CD4-positive, alpha-beta T cell (primary cell): Measurements from ENCODE around the gene DPP8. TPM values are rescaled to one million over a fixed set of nuclear protein-coding genes. Genes with fewer than 3 reads are reported as not detected.

Experiments used
- ATAC-seq: fragments of 200-7000 bp; cut with Tn5 transposase; one replicate; pipeline ENCODE4 v1.10.0; 2022; ENCODE audit warnings: mild to moderate bottlenecking; ENCODE audit not compliant: poor library complexity
- CTCF ChIA-PET: fragments of 350-600 bp; sonication (Branson Sonifier 250); formaldehyde crosslinking; loops from one replicate; lab custom pipeline; 2021; ENCODE audit warnings: antibody characterized with exemption, inconsistent platforms; lab: Charles Lee
- POLR2A ChIA-PET: fragments of 350-600 bp; sonication (Branson Sonifier 250); formaldehyde crosslinking; loops from one replicate; lab custom pipeline; 2021; ENCODE audit warnings: antibody characterized with exemption, inconsistent platforms; lab: Charles Lee
- DNase-seq, 14 experiments: peaks; one replicate each; pipeline ENCODE4 v3.0.0-alpha.2; 2013 to 2020; ENCODE audit warnings: mixed read lengths in 2 of 14
- H3K27ac ChIP-seq, 2 donors: one replicate each; pipeline versions ENCODE4 v1.5.1 to v1.7.0; 2013; ENCODE audit warnings: low read length in 2 of 2, low read depth in 1 of 2, mild to moderate bottlenecking in 1 of 2
- H3K27me3 ChIP-seq, 2 experiments: 1 replicate in 1 of 2; 2 replicates in 1 of 2; pipeline versions ENCODE4 v1.6.1 to v1.7.0; 2013; ENCODE audit warnings: low read length in 2 of 2, control low read depth in 1 of 2, mild to moderate bottlenecking in 1 of 2, moderate library complexity in 1 of 2; ENCODE audit not compliant: insufficient read depth in 2 of 2, control insufficient read depth in 1 of 2
- H3K36me3 ChIP-seq: one replicate; pipeline ENCODE4 v1.6.1; 2013; ENCODE audit warnings: low read length, control low read depth; ENCODE audit not compliant: insufficient read depth
- H3K4me1 ChIP-seq: one replicate; pipeline ENCODE4 v1.6.1; 2013; ENCODE audit warnings: low read length, control low read depth; ENCODE audit not compliant: insufficient read depth
- H3K4me3 ChIP-seq: one replicate; pipeline ENCODE4 v1.5.1; 2013; ENCODE audit warnings: mild to moderate bottlenecking, low read length, moderate library complexity
- H3K9me3 ChIP-seq, 2 experiments: 1 replicate in 1 of 2; 2 replicates in 1 of 2; pipeline versions ENCODE4 v1.6.1 to v1.7.0; 2013; ENCODE audit warnings: low read length in 2 of 2, mild to moderate bottlenecking in 2 of 2, control low read depth in 1 of 2, moderate library complexity in 1 of 2; ENCODE audit not compliant: control insufficient read depth in 1 of 2, insufficient read depth in 1 of 2
- H3K27ac Mint-ChIP-seq: one replicate; pipeline ENCODE4 v1.8.0; 2020; ENCODE audit warnings: mixed read lengths
- H3K27me3 Mint-ChIP-seq: one replicate; pipeline ENCODE4 v1.8.0; 2021; ENCODE audit warnings: mixed read lengths
- H3K36me3 Mint-ChIP-seq: one replicate; pipeline ENCODE4 v1.8.0; 2021; ENCODE audit warnings: low read depth, mixed read lengths
- H3K4me1 Mint-ChIP-seq: one replicate; pipeline ENCODE4 v1.8.0; 2021; ENCODE audit warnings: low read depth, mixed read lengths
- H3K4me3 Mint-ChIP-seq: one replicate; pipeline ENCODE4 v1.8.0; 2020; ENCODE audit warnings: mild to moderate bottlenecking, mixed read lengths
- H3K9me3 Mint-ChIP-seq: one replicate; pipeline ENCODE4 v1.8.0; 2020; ENCODE audit warnings: mixed read lengths
- CTCF ChIP-seq: fragments of 200-600 bp; IDR thresholded peaks from one replicate; pipeline ENCODE4 v1.8.0; 2022; ENCODE audit warnings: antibody characterized with exemption, mild to moderate bottlenecking
- intact Hi-C, 2 experiments: fragments of 100-400 bp; cut with DNase I in 1 of 2; cut with micrococcal nuclease in 1 of 2; formaldehyde crosslinking; loops; one replicate each; pipeline versions ENCODE4 v1.15.1 to v1.9.0; 2023 to 2025; cut with DNase I, micrococcal nuclease
- total RNA-seq, 174 experiments: library from RNA in 2 of 174; stranded (reverse) in 2 of 174; gene quantifications; one replicate each; pipeline ENCODE4 v1.2.3 and lab custom pipeline; 2021 to 2026

DPP8 gene
- total RNA-seq, 2 experiments from 2014 or later: 41.2 to 45.4 TPM

- intact Hi-C loops: no loop called here
- H3K27me3 Mint-ChIP-seq: peaks cover 39% of the 10 kb centered on the region
- POLR2A ChIA-PET: interaction anchor here (0.6 kb wide), 1 partner anchor 9 kb away, joined by 3 read pairs; no protein-coding TSS in a partner anchor
Observed at GRCh38 chr15:65405791-65406423, 111.6 kb downstream of the DPP8 start.

DNA sequence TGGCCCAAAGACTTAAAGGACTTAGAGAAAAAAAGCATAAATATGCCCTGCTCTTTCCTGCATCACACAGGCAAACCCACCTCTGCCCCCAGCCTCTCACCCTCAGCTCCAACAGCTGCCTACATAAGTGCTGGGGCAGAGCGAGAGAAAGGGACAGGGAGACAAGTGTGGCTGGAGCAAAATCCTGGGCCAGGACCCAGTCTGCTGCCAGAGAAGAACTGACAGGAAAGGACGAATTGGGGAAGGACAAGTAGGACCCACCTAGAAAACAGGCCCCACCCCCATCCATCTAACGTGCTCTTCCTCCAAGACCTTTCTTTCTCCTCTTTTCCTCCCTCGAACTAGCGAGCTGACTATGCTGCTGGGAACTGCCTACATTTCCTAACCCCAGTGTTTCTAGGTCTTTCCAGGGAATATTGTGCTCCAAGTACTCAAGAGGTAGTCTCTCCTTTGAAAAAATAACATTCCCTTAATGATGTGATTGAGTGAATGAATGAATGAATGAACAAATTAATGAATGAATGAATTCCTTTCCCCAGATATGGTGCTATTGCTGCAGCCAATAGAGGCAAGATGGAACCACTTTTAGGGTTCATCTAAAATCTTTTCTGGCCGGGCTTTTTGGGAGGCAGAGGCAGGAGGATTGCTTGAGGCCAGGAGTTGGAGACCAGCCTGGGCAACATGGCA lies 113.2 kb downstream of the DPP8 start:
- Mint-ChIP-seq H3K4me1 (no peaks in the 10 kb centered on the region), H3K36me3 (no peaks in the 10 kb centered on the region), H3K27me3 (peaks cover 48% of the 10 kb centered on the region), H3K27ac (no peak overlapping the region), H3K4me3 (no peak overlapping the region), H3K9me3 (no peaks in the 10 kb centered on the region)
- ChIA-PET CTCF (interaction anchor here (1.8 kb wide), 1 partner anchor 10 kb away, joined by 4 read pairs; no protein-coding TSS in a partner anchor), POLR2A (no interaction called here)
- no peaks in the 10 kb centered on the region for H3K4me1 ChIP-seq
- no peak for TF ChIP-seq CTCF
- DNase-seq (no peak), ATAC-seq (no peak)
- peaks cover 5 to 9% of the 10 kb centered on the region in 2 experiments for H3K27me3 ChIP-seq
- H3K27ac ChIP-seq: no peak overlapping the region
- H3K36me3 ChIP-seq: no peaks in the 10 kb centered on the region
- intact Hi-C loops: loop anchor here in 1 of 2 experiments (5.0 kb wide), 1 partner anchor 87 kb away; no protein-coding TSS in a partner anchor
- H3K9me3 ChIP-seq: no peaks in the 10 kb centered on the region
- H3K4me3 ChIP-seq: no peak overlapping the region

More at GRCh38 chr15:65405791-65406423, 111.6 kb downstream of the DPP8 start:
- no peak overlapping the region for H3K27ac ChIP-seq
- no peak for TF ChIP-seq CTCF
- Mint-ChIP-seq H3K9me3 (no peaks in the 10 kb centered on the region), H3K36me3 (no peaks in the 10 kb centered on the region), H3K4me1 (no peaks in the 10 kb centered on the region), H3K27ac (no peak overlapping the region), H3K4me3 (no peak overlapping the region)
- no peaks in the 10 kb centered on the region for H3K9me3 ChIP-seq
- no peaks in the 10 kb centered on the region for H3K4me1 ChIP-seq
- H3K27me3 ChIP-seq: peaks cover 8 to 9% of the 10 kb centered on the region in 2 experiments
- DNase-seq (no peak), ATAC-seq (no peak)
- no peaks in the 10 kb centered on the region for H3K36me3 ChIP-seq
- CTCF ChIA-PET: interaction anchor here (1.8 kb wide), 1 partner anchor 12 kb away, joined by 4 read pairs; no protein-coding TSS in a partner anchor
- H3K4me3 ChIP-seq: no peak overlapping the region

GRCh38 chr15:65402961-65403360 lies 114.5 kb downstream of the DPP8 start:
- DNase-seq (no peak), ATAC-seq (no peak)
- TF ChIP-seq CTCF: no peak
- H3K9me3 Mint-ChIP-seq: no peaks in the 10 kb centered on the region
- no peaks in the 10 kb centered on the region for H3K36me3 Mint-ChIP-seq
- Histone ChIP-seq H3K36me3 (no peaks in the 10 kb centered on the region), H3K4me3 (no peak overlapping the region), H3K27ac (no peak overlapping the region), H3K27me3 (peaks cover 2 to 11% of the 10 kb centered on the region in 2 experiments), H3K9me3 (no peaks in the 10 kb centered on the region), H3K4me1 (no peaks in the 10 kb centered on the region)
- intact Hi-C loops: loop anchor here in 1 of 2 experiments (5.0 kb wide), 1 partner anchor 86 kb away; no protein-coding TSS in a partner anchor
- H3K4me1 Mint-ChIP-seq: no peaks in the 10 kb centered on the region
- H3K27ac Mint-ChIP-seq: no peak overlapping the region
- H3K4me3 Mint-ChIP-seq: no peak overlapping the region
- ChIA-PET POLR2A (no interaction called here), CTCF (no interaction called here)
- H3K27me3 Mint-ChIP-seq: peaks cover 52% of the 10 kb centered on the region
